GM21526 (cell line): Measurements from ENCODE around the gene TMEM272.

ENCODE experiments used
- ATAC-seq: cut with Tn5 transposase; IDR thresholded peaks from one replicate; pipeline ENCODE4 v1.9.1; 2021; ENCODE audit warnings: moderate library complexity; ENCODE audit not compliant: unreplicated experiment, low FRiP score

TMEM272 gene

DNA sequence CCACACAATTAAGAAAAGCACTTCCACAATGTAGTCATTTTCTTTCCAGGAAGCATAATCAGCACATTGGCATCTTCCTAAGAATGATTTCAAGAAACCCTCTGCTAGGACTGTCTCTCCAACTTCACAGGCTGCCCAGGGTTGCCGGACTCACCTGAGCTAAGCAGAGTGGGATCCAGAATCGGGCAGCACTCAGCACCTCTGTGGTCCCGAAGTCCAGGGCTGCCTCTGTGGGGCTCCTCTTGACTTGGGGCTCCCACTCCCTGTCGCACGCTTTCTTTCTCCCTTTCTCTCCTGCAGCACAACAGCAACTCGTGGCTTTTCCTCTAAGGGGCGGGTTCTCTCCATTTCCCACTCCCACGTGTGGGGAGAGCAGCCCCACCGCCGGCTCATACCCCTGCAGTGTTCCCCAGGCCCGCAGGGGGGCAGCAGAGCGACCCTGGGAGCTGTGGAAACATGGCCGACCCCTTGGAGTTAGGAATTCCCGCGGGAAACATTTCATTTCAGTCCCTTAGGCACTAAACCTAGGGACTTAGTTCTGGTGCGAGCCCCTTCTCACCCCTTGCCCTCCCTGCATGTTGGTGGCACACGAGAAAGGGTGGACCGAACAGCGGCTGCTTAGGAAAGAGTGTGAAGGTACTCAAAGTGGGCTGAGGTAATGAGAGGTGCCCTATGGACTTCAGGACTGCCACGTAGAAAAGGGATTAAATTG is at the start of gene TMEM272:
TSS of gene TMEM272 (minus strand) at position 316 of the 712 bp plus-strand sequence. CDS start 6,647 bp downstream, outside the sequence.
- no peak for ATAC-seq

GRCh38 chr13:51894239-51894638 is 49.3 kb upstream of the TMEM272 start:
- no peak for ATAC-seq

DNA sequence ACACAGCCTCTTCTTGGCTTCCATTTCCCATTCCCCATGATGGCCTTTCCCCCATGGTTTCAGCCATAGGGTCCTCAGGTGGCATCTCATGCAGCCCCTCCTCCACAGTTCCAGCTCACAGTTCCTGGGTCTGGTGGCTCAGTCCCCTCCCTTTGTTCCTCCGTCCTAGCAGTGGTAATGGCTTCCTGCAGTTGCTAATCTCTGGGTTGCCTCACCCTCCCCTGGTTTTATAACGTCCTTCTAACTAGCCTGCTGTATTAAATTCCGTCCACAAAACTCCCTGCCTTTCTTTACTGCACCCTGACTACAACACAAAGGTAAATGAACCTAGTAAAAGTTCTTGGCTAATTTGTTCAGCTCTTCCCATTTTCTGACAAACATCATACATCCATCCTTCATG is 47.7 kb upstream of the TMEM272 start:
- no peak for ATAC-seq

- no peak for ATAC-seq
Measured at GRCh38 chr13:51887468-51887867, 42.5 kb upstream of the TMEM272 start.

- ATAC-seq, result no peak
Measured at GRCh38 chr13:51885651-51886050, 40.7 kb upstream of the TMEM272 start.

DNA sequence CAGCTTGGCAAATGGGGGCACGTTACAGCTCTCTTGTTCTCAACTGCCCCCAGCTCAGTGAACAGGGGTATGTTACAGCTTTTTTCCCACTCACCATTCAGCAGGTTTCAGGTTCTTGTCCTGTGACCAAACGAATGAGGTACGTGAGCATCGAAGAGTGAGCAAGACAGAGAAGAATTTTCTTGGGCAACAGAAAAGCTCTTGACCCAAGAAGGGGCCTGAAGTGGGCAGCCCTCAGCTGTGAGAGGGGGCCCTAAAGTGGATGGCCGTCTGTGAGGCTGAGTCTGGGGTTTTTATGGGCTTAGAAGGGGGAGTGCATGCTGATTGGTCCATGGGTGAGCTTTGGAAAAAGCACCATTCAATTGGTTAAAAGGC is 38.2 kb upstream of the TMEM272 start:
- ATAC-seq, result no peak

- ATAC-seq, result no peak
Measured at GRCh38 chr13:51882570-51883225, 37.7 kb upstream of the TMEM272 start.

- no peak for ATAC-seq
Measured at GRCh38 chr13:51881296-51881695, 36.3 kb upstream of the TMEM272 start.

- no peak for ATAC-seq
Measured at GRCh38 chr13:51879133-51879532, 34.2 kb upstream of the TMEM272 start.

DNA sequence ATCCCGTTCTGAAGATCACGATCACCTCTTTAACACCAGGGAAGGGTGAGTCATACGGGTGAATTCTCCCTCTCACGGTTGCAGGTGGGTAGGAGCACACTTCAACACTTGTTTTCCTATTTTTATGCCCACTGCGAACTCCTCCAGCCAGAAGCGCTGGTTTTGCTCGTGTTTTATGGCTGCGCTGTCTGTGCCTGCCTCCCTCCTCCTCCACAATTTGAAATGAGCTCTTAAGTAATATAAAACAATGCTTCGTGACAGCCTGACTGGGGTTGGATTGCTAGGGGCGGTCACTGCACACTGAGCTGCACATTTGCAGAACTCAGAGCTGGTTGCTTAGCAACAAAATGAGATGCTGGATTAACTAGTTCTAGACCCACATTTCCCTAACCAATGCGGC is 29.7 kb upstream of the TMEM272 start:
- ATAC-seq, result no peak

DNA sequence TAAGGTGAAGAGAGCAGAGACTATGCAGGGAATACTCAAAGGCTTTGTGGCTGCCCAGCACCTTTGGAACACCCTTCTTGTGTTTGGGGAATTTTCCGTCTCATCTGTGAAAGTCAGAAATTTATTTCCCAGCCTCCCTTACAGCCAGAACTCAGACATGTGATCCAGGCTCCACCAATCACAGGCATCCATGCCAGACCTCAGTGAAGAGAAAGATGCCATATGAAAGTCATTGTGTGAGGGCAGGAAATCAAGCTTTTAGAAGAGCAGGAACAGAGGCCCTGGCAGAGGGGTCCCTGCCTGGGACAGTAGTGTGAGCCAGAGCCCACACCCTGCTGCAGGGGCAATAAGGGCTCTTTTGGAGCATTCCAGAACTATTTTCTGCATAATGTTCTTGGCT is 28.9 kb upstream of the TMEM272 start:
- ATAC-seq, result no peak

DNA sequence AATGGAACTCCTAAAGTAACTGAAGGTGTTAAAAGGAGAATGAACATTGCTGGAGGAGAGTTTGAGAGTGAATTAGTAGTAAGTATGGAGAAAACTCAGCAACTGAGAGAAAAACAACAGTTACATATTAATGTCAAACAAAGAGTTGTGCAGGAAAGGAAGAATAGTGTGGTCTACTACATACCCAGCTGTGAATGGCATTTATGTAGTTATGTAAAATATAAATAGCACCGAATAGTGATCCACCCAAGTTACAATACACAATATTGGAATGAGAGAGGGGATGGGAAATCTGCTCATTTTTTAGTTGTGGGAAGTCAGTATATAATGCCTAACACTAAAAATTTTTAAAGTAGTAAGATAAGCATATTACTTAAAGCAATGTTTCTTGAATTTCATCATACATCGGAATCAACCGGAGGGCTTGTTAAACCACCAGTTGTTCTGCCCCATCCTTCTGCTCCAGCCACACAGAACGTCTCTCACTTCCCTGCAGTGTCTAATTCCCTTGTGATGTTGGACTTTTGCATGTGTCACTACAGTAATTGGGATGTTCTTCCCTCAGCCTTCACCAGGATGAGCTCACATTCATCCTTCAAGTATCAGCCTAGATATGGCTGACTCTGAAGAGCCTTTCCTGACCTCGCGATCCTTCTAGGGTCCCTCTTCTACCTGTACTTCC is 28.3 kb upstream of the TMEM272 start:
- ATAC-seq, result no peak

DNA sequence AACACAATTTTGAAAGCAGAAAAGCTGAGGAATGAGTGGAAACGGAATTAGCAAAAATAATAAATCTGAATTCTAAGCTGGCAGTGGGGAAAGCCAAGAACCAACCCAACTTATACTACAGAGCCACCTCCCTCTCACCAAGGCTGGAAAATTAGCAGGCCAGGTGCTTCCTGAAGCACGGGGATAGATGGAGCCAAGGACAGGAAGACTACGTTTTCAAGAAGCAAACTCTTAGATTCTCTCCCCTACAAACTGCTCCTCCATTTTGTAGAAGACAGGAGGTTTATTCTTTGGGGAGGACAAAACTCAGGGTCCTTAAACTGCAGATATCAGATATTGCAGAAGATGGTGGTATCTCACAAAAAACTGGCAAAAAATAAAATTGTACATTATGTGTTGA is 25.6 kb upstream of the TMEM272 start:
- no peak for ATAC-seq

DNA sequence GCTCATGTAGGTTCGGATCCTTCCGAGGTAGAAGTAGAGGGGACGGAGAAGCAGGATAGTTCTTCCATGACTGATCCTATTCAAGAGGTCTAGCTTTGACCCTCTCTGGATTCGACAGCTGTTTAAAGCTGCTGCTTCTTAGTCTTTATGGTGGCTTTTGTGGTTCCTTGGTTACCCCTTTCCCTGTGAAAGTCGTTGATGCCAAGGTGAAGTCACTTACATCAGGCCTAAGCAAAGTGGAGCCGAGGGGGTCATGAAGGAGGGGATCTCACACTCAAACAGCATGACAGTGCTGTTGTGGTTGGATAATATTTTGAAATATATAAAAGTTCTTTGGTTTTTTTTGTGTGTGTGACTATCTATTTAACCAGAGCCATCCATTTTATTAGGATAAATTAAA is 24.9 kb upstream of the TMEM272 start:
- no peak for ATAC-seq

GRCh38 chr13:51867062-51867461 is 22.1 kb upstream of the TMEM272 start:
- ATAC-seq, result no peak

- no peak for ATAC-seq
Measured at GRCh38 chr13:51865838-51866237, 20.9 kb upstream of the TMEM272 start.

DNA sequence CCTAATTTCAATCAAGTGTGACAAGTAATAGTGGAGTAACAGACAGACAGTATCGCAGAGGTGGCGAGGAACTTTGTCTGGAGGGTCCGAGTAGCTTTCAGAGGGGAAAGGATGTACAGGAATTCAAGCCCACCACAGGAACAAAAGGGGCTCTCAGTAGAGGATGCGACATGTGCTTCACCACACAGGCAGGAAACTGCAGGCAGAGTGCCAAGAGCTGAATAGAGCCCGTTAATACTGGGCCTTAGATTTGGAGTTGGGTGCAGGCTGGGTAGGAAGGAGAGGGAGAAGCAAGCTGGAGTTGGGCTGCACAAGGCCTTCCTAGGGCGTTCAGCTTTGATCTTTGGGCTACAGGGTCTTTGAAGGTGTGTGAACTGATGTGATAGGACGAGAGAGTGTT is 18.0 kb upstream of the TMEM272 start:
- no peak for ATAC-seq

- ATAC-seq, result no peak
Measured at GRCh38 chr13:51861723-51862300, 16.8 kb upstream of the TMEM272 start, which contains the start of gene CCDC70. CCDC70 (plus strand) TSS chr13:51861969; CDS start chr13:51865412, 3,443 bp downstream.

GRCh38 chr13:51858433-51859247 is 13.7 kb upstream of the TMEM272 start:
- no peak for ATAC-seq

DNA sequence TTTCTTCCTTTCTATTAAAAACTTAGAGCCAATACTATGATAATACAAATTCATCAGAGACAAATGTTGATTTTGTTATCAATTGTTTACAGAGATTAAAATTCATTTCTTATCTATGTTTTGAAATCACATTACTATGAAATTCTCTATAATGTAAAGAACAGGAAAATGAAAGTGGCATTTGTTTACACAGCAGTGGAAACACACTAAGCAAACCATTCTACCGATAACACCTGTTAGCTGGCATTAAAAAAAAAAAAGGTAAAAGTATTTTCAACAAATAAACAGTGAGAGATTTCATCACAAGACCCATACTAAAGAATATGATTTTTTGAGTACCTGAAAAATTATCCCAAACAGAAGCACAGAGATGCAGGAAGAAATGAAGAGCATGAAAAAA is 12.0 kb upstream of the TMEM272 start:
- no peak for ATAC-seq
